A549 (cell line): ENCODE results near the gene SYTL2. TPM values are rescaled to one million over a fixed set of nuclear protein-coding genes. Genes with fewer than 3 reads are reported as not detected.

ENCODE experiments used
- polyA plus RNA-seq, 4 experiments: library from polyadenylated mRNA; depleted of rRNA in 3 of 4; stranded (reverse); fragments of >200 nt; fragmentation: RNase III in 1 of 4; extraction: RNeasy Plus Mini Kit Qiagen cat#74134 plus additional on column Dnase treatment in 1 of 4; gene quantifications; 2 replicates in 3 of 4; 3 replicates in 1 of 4; pipeline ENCODE4 v1.2.3, GENCODE V29; 2011 to 2017

SYTL2 gene
- polyA plus RNA-seq, 2 of the 4 experiments (the other 2 are of a cell fraction): 11.6 to 34.2 TPM

Other genes starting within 250 kb of the SYTL2 start
- gene DLG2, start 183.8 kb downstream of the SYTL2 start, polyA plus RNA-seq (2011; rRNA removed): 0.66 and 0.79 TPM in 2 replicates
- gene DLG2, start 183.8 kb downstream of the SYTL2 start, polyA plus RNA-seq (2017; fragmentation: RNase III; extraction: RNeasy Plus Mini Kit Qiagen cat#74134 plus additional on column Dnase treatment): 0.26 to 0.40 TPM (median 0.31 TPM) in 3 replicates
- 88.9 and 114 TPM in 2 replicates for gene TMEM126B, start 182.5 kb downstream of the SYTL2 start, polyA plus RNA-seq (2011; rRNA removed)
- 70.6 to 82.4 TPM (median 75.0 TPM) in 3 replicates for gene TMEM126B, start 182.5 kb downstream of the SYTL2 start, polyA plus RNA-seq (2017; fragmentation: RNase III; extraction: RNeasy Plus Mini Kit Qiagen cat#74134 plus additional on column Dnase treatment)
- 101 and 123 TPM in 2 replicates for gene TMEM126A, start 163.2 kb downstream of the SYTL2 start, polyA plus RNA-seq (2011; rRNA removed)
- gene TMEM126A, start 163.2 kb downstream of the SYTL2 start, polyA plus RNA-seq (2017; fragmentation: RNase III; extraction: RNeasy Plus Mini Kit Qiagen cat#74134 plus additional on column Dnase treatment): 74.9 to 79.4 TPM (median 76.2 TPM) in 3 replicates
- 58.5 and 61.8 TPM in 2 replicates for gene CREBZF, start 146.0 kb downstream of the SYTL2 start, polyA plus RNA-seq (2011; rRNA removed)
- gene CREBZF, start 146.0 kb downstream of the SYTL2 start, polyA plus RNA-seq (2017; fragmentation: RNase III; extraction: RNeasy Plus Mini Kit Qiagen cat#74134 plus additional on column Dnase treatment): 48.2 to 58.6 TPM (median 57.8 TPM) in 3 replicates
- 0.05 and 0.07 TPM in 2 replicates for gene CCDC89, start 124.9 kb downstream of the SYTL2 start, polyA plus RNA-seq (2011; rRNA removed)
- gene CCDC89, start 124.9 kb downstream of the SYTL2 start, polyA plus RNA-seq (2017; fragmentation: RNase III; extraction: RNeasy Plus Mini Kit Qiagen cat#74134 plus additional on column Dnase treatment): not detected in 3 replicates
- not detected in 2 replicates for gene CCDC83, start 44.2 kb upstream of the SYTL2 start, polyA plus RNA-seq (2011; rRNA removed)
- not detected in 3 replicates for gene CCDC83, start 44.2 kb upstream of the SYTL2 start, polyA plus RNA-seq (2017; fragmentation: RNase III; extraction: RNeasy Plus Mini Kit Qiagen cat#74134 plus additional on column Dnase treatment)